ENCODE measurements around the gene PHF20.
A peak's percentile ranks its signal among the peaks of the same experiment; 100 is the strongest.
"Not testable (repeated sequence)": the region's sequence is repeated elsewhere in the genome, so short reads cannot be mapped to it uniquely, and the experiment has no call there.

Gene PHF20

DNA sequence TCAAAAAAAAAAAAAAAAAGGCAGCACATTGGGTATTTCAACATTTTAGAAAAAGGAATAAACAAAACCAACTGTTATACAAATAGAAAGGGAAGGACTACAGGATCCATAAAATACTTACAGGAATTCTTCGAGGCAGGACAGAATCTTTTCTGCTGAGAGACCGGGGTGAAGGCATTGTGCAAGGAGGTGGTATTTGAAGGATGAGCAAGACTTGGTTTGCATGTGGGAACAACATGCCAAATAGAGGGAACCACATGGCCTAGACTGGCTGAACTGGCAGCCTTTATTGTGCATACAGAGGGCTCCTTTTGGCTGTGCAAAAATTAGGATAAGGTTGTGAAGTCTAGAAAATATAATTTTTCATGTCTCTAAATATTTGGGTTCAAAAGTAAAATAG lies 119.6 kb downstream of the PHF20 start:
- DNase-seq, result no peak

DNA sequence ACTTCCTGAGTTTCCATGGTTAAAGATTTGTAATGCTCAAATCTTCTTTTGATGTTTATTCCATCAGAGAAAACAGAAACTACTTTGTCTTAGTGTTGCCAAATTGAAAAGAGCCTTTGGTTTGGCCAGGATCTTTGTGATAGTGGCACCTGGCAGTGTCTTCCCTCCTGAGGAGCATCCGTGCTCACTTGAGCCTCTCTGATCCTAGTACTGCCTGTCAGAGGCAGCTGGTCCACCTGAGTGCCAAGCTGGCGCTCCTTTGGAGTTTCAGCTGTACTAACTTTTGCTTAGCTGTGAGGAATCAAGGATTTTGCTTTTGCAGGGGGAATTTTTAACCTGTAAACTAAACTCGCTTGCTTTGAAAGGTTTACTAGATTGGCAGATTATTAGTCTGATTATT lies 121.1 kb downstream of the PHF20 start:
- DNase-seq, result no peak

DNA sequence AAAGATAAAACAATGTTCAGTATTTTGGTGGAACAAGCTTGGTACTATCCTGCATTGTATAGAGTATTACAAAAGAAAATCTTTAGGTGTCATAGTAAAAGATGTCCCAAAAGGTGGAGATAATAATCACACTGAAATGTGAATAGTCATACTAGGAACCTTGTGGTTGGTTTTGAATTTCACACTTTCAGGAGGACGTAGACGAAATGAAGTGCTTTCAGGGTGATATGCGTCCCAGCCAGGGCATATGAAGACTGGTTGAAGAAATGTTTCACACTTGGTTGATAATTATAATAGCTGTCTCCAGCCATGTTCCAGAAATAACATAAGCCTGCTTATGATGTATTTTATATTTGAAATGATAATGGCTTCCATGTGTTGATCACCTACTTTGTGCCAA lies 122.1 kb downstream of the PHF20 start:
- DNase-seq, result no peak

DNA sequence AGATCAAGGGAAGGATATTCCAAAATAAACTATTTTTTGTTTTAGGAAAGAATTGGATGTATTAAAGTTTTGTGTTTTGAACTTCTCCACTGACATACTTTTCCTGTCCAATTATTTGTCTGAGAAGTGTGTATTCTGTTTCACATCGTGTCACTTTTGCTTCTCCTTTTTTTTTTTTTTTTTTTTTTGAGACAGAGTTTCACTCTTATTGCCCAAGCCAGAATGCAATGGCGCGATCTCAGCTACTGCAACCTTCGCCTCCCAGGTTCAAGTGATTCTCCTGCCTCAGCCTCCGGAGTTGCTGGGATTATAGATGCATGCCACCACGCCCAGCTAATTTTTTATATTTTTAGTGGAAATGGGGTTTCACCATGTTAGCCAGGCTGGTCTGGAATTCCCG lies 123.7 kb downstream of the PHF20 start:
- not testable (repeated sequence) for DNase-seq

DNA sequence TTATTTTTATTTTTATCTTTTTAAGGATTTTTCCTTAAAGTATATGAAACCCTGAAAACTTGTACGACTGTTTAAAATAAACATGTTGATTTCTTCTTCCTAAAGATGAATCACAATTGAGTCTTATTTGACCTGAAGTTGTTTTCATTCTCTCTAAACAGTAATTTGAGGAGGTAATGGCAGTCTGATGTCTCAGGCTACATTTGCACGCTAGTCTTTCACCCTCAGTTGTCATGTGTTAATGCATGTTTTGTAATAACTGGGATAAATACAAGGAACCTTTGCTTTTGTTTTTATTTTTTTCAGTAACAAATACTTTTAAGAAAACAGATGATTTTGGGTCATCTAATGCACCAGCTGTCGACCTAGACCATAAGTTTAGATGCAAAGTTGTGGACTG lies 127.2 kb downstream of the PHF20 start:
- DNase-seq, result no peak

DNA sequence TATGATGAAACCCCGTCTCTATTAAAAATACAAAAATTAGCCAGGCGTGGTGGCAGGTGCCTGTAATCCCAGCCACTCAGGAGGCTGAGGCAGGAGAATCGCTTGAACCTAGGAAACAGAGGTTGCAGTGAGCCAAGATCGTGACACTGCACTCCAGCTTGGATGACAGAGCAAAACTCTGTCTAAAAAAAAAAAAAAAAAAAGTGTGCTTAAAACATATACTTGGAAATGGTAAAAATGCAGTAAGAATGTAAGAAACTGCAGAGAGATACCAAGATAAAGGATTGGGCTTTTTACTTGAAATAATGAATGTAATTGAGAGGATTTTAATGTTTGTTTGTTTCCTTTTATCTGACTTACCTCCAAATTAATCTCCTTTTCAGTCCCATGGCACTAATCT lies 129.4 kb downstream of the PHF20 start:
- not testable (repeated sequence) for DNase-seq

DNA sequence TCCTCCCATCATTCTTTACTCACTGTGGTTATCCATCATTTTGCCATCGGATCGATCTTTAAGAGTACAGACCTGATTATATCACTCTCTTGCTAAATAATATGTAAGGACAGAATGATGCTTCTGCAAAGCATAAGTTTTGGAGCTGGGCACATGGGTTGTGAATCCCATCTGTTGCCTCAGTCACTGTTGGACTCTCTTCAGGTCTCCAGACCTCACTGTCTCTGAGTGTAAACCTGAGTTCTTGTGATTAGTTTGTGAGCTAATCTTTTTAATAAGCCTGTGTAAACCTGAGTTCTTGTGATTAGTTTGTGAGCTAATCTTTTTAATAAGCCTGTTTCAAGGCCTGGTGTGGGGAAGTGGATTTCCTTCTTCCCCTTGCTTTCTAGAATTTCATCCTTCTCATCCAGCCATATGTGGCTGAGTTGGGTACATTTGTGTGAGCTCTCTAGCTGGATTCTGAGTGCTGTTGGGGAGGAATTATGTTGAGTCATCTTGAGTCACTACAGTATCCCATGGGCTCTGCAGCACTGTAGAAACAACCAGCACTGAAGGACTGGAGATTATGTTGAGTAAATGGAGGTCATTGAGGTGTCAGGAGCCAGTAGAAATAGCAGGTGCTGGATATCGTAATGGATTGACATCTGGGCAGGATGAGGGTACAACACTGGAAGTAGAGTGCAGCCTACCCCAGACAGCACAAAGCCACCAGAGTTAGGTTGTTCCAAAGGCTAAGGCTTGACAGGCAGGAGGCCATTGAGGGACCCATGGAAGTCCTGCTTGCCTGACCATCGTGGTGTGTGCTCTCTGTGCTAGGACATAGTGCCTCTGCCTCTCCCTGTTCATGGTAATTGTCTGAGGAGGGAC lies 130.1 kb downstream of the PHF20 start:
- peak; percentile 94 for DNase-seq

DNA sequence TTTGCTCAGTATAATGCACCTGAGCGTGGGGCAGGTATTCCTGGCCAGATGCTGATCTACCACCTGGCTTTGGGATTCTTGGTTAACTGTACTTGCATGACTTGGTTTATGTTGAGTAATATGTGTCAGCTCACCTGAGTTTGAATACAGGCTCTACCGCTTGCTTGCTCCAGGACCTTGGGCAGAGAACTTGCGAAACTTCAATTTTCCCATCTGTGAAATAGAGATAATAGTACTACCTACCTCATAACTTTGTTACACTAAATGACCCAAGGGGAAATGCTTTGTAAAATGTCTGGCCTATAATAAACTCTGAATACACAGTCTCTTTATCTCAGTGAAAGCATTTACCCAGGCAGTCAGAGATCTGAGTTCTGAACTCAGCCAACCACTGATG lies 130.7 kb downstream of the PHF20 start:
- DNase-seq, result no peak

DNA sequence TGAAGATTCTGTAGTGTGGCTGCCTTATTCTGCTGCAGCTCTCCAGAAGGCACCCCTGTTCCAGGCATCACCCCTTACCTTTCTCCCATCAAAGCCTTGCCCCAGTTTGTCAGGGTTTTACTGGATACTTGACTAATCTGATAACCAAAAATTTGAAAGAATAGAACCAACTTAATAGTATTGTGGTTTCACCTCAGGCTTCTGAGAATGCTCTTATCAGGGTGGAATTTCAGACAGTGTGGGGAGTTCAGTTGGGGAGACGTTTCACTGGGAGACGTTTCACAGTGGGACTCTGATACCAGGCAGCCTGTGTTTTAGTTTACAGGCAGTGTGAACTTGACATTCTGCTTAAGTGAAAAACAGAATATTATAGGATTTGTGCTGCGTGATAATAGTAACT lies 132.0 kb downstream of the PHF20 start:
- no peak for DNase-seq

DNA sequence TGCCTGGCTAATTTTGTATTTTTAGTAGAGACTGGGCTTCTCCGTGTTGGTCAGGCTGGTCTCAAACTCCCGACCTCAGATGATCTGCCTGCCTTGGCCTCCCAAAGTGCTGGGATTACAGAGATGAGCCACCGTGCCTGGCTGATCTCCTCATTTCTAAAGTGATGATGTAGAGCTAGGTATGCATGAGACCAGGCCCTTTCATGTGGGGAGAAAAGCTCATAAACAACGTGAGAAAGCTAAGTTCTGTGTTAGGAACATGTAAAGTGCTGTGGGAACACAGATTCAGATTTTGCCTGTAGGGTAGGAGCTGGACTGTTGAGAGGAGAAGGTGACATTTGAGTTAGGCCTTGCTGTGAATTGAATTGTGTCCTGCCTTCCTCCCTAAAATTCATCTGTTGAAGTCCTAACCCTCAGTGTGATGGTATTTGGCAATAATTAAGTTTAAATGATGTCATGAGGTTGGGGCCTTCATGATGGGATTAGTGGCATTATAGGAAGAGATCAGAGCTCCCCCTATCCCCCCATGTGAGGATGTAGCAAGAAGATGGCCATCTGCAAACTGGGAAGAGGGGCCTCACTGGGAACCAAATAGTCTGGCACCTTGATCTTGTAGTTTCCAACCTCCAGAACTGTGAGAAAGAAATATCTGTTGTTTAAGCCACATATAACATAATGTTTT lies 133.3 kb downstream of the PHF20 start:
- DNase-seq, result no peak

DNA sequence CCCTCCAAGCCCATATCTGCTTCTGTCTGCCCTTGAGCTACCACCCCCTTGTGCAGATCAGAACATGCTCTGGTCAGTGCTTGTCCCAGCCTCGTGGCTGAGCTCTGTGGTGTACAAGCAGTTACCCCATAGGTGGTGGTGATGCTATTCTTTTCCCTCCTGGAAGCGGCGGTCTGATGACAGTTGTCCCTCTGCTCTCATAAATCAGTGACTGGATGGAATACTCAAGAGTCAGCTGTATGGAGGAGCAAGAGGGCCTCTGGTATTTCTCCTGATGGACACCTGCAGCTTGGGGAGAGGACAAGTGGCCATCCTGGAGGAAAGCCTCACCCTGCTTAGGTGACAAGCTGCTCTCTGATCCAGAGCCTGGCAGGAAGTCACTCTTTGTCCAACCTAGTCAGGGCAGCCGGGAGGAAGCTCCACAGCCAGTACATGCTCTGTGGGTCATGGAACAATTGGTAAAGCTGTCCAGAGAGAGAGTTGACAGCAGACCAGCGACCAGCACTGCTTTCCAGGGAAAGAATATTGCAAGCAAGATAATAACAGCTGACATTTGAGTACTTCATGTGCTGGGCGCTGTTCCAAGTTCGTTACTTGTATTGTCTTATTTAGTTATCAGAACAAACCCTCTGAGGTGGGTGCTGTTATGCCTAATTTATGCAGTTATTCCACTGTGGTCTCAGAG lies 135.3 kb downstream of the PHF20 start:
- no peak for DNase-seq

DNA sequence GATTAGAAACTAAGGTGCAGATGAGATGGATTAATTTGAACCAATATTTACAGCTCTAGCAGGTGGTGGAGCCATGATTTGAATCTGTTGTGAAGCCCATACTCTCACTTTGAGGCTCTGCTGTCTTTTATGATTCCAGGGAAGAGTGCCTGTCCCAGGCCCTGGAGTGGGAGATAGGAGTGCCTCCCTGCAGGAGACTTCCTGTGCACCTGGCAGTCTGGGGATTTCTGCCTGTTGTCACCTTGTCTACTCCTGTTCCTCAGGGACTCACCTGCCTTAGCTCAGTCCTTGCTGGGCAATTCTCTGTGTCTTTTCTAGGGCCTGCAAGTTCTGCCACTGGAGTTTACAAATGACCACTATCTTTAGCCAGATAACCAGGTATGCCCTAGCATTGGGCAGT lies 136.2 kb downstream of the PHF20 start:
- no peak for DNase-seq

DNA sequence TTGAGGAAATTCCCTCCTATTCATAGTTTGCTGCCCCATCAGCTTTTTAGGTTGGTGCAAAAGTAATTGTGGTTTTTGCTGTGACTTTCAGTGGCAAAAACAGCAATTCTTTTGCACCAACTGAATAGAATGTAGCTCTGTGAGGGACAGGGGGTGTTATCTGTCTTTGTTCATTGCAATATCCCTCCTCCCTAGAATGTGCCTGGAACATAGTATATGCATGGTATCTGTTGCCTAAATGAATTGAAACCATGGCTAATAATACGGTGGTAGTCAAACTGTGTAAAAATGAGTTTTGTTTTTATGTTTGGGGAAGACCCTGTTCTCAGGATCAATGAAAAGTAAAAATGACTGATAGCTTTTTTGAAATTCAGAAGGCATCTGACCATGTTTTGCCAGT lies 137.4 kb downstream of the PHF20 start:
- no peak for DNase-seq

DNA sequence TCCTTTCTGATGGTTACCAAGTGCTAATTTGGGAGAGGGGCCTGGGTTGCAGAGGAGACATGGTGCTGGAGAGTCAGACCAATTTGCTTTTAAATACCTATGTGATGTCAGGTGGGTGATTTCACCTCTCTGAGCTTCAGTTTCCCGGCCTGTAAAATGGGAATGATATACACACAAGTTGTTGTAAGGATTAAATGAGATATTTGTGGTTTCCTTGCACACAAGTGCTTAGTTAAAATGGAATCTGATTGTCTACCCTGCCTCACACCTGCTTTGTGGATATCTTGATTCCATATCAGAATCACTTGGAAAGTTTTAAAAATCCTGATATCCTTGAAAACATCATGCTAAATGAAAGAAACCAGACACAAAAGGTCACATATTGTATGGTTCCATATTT lies 138.0 kb downstream of the PHF20 start:
- DNase-seq, result no peak

DNA sequence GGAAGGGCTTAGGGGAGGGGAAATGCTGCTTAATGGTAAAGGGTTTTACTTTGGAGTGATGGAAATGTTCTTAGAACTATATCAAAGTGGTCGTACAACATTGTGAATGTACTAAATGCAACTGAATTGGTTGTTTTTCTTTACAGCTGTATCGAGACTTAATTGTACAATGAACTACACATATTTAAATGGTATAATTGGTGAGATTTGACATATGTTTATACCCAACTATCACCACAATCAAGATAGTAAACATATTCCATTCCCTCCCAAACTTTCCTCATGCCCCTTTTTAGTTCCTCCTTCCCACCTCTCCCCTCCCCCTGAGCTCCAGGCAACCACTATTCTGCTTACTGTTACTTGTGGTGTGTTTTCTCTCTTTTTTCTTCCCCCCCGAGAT lies 138.4 kb downstream of the PHF20 start:
- no peak for DNase-seq

DNA sequence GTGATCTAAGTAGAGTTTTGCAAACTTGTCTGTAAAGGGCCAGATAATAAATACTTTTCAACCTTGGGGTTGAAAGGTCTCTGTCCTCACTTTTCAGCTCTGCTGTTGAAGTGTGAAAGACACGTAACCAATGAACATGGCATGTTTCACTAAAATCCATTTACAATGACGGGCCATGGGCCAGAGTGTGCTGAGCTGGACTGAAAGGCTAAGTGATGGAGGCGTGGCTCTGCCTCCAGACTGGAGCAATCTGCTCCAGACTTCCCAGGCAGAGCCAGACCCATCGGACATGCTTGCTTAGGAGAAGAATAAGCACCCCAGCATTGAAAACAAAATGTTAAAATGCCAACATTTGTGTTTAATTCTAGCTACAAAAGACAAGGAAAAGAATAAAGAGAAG lies 141.1 kb downstream of the PHF20 start:
- DNase-seq, result no peak

DNA sequence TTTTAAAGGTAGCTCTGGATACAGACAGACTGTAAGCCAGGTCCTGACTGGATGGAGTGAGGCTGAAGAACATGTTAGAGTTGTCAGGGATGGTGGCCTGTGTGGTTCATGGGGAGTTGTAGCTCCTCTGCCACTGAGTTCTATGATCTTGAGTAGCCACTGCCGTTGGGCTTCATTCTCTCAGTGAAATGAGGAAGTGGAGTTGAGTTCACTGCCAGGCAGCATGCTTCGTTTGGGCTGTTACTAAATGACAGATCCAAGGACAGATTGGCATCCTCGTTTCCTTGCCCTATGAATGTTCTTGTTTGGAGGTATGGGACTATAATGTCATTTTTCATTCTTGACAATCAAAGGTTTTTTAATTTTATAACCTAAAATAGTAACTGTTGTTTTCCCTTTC lies 145.3 kb downstream of the PHF20 start:
- DNase-seq, result no peak

DNA sequence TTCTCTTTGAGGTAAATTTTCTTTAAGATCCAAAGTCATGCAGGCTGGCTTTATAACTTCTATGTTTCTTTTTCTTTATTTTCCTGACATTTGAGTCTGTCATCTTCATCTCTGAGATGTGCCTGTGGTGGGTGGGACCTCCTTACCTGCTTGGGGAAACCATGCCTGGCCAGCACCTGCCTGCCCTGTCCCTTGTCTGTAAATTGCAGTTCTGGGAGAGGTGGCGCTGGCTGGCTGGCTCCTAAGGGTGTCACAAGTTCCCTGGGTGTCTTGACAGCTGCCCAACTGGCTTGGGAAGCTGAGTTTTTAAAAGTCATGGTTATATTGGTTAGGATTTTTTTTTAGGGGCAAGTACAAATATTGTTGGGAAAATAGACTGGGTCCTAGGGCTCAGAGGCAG lies 146.2 kb downstream of the PHF20 start:
- DNase-seq, result no peak

DNA sequence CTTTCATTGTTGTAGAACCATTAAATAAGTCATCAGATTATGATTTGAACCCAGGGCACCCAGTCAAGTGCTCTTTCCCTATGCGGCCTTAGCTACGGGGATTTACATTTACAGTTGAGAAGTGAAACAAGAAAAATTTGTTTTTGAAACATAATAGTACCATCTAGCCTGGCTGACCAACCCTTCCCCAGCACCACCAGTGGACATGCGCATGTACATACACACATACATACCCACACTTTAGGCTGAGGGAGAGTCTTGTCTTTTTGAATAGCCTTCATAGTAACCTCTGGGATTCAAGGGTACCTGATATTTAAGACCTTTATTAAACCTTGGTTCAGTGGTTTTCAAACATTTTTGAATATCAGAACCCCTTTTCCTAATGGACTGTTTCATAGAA lies 148.7 kb downstream of the PHF20 start:
- DNase-seq, result no peak

DNA sequence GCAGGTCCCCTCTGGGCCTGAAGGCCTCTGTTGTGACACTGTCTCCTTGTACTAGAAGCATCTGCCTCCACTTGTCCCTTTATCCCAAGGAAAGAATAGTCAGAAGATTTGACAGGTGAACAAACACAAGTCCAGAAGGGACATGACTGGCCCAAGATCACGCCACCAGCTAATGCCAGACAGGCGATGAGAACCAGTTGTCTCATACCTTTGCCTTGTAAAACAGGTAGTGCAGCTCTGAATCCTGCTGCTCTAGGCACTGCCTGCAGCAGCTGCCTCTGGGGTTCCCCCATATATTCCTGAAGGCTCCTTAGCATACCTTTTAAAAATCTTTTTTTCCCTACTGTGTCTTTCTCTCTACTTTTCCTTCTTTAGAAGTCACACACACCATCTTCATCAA lies 157.5 kb downstream of the PHF20 start:
- DNase-seq, result no peak

DNA sequence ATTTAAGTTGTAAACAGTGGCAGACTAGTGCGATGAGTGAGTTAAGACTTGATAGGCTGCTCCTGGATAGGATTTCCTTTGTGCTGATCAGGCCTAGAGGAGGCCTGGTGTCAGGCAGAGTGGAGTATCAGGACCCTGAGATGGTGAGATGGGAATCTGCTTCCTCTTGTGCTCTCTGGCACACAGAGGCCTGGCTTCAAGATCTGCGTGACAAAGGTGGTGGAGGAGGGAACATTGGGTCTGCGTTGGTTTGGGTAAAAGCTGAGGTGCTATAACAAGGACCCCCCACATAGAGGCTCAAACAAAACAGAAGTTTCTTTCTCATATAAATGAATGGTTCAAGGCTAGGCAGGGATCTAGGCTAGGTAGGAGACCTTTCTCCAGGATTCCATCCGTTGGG lies 162.2 kb downstream of the PHF20 start:
- no peak for DNase-seq

DNA sequence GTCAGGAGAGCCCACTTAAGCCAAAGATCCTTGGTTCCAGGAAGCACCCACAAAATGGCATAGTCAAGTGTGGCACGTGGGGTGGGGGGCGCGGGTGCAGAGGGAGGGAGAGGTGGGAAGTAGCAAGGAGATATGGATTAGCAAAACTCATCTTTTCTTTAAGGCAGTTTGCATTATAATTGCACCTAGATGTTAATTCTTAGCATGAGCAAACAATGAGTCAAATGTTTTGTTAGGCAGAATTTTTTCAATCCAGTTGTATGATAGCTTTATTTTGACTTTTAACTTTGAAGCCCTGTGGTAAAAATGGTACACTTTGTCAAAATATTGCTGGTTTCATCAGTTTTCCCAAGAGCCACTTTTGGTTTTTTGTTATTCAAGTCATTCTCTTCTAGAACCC lies 167.4 kb downstream of the PHF20 start:
- DNase-seq, result no peak

DNA sequence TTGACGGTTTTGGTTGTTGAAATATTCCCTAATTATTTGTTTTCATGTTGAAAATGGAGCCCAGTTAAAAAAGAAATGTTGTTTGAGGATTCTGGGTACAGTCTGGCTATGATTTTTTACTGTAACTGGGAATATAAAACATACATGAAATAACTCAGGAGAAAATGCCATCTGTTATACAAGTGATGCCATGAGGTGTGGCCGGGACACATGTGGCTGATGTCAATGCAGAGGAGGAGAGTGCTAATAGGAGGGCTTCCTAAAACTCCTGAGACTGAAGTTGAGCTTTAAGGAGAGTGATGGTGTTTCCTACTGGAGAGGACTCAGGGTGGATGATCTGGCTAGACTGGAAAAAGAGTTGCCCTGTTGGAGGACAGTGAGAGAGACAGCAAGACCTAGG lies 169.8 kb downstream of the PHF20 start:
- DNase-seq, result no peak

DNA sequence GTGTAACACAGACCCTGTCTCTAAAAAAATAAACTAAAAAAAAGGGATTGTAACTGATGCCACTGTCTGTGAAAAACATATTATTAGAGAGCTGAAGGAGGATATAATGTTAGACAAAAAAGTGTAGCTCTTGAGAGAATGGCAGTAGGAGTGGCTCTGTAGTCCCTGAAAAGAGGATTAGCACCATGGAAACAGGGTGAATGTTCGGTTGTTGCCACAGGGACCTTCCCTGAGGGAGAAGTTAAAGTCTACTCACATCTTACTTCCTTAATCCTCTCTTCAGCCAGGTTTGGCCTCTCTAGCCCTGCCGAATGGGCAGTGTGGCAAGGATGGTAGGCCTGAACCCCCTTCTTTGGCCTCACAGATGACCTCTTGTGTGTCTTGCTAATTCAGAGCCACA lies 170.4 kb downstream of the PHF20 start:
- DNase-seq, result peak; percentile 62
